ENCODE data around the gene IL34.
"Not testable (repeated sequence)": the region's sequence is repeated elsewhere in the genome, so short reads cannot be mapped to it uniquely, and the experiment has no call there.

Gene IL34

DNA sequence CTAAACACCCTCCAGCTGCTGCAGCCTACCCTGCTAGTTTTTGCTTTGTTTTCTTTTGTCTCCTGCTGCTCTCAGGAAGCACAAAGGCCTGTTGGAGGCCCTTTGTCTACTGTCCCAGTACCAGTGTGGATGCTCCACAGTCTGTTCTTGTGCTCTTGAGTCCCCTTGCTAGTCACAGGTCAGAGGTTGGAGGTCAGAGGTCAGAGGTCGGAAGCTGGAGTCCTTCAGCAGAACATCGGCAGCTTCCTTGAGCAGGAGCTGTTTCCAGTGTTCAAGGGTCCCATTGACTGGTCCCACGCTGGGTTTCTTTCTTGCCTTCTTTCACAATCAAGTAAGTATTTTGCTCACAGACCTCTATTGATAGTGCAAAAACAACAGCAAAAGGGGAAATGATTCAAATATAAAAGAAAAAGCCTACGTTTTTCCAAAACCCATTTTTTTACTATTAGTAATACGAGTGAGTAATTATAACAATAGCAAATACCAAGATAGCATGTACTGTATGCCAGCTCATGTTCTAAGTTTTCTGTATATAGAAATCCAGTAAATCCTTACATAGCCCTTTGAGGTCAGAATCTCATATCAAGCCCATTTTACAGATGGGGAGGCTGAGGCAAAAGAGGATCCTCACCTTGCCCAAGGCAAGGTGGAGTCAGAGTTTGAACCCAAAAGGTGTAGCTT, 10.9 kb upstream of the IL34 start:
- TF ChIP-seq BACH2 (CRISPR knock-in tag; IDR thresholded peaks at IDR 0.05; ENCODE audit: borderline replicate concordance) (no peak), SNAI2 (CRISPR knock-in tag; IDR thresholded peaks at IDR 0.05) (no peak), ZNF70 (CRISPR knock-in tag; IDR thresholded peaks at IDR 0.05) (no peak), ZFP3 (CRISPR knock-in tag; IDR thresholded peaks at IDR 0.05) (no peak), TOX (CRISPR knock-in tag; IDR thresholded peaks at IDR 0.05; ENCODE audit: borderline replicate concordance) (no peak), RARB (CRISPR knock-in tag; IDR thresholded peaks at IDR 0.05) (no peak), PPARA (CRISPR knock-in tag; IDR thresholded peaks at IDR 0.05; ENCODE audit: borderline replicate concordance) (no peak), ZNF565 (CRISPR knock-in tag; conservative IDR thresholded peaks at IDR 0.05; ENCODE audit: low read depth) (no peak)
- ATAC-seq = peak; percentile 39; the same call in 2 of the 3 replicates

DNA sequence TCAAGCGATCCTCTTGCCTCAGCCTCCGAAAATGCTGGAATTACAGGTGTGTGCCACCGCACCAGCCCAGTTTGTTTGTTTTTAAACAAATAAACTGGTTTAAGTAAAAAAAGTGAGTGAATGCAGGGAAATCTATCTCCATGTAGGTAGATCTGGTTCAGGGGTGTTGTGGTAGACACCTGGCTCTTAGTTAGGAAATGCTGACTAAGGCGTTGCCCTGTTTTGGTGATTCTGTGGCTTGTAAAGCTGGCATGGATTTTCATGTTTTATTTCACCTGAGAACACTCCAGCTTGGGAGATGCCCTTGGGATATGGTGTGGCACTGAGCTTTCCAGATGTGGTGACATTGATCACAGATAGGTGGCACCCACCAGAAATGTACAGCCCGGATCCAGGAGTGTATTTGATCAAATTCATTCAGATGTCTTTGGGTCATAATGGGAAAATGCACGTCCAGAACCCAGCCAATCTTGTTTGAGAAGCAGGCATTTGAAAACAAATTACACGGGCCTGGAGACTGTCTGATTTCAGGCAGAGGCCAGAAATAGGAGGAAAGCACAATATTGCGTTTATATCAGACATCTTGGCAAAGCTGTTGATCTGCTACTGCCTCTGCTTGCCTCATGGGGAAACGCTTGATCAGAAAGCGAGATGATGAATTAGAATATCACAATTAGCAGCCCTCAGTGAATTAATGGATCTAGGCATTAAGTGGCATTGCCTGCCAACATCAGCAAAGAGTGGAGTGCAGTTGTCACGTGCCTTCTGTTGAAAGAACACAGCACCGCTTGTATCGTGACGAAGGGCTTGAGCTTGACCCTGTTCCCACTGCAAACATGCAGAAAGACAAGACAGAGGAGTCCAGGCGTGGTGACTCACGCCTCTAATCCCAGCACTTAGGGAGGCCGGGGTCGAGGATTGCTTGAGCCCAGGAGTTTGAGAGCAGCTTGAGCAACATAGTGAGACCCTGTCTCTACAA, 7.3 kb upstream of the IL34 start:
- TF ChIP-seq, protein P1, sequence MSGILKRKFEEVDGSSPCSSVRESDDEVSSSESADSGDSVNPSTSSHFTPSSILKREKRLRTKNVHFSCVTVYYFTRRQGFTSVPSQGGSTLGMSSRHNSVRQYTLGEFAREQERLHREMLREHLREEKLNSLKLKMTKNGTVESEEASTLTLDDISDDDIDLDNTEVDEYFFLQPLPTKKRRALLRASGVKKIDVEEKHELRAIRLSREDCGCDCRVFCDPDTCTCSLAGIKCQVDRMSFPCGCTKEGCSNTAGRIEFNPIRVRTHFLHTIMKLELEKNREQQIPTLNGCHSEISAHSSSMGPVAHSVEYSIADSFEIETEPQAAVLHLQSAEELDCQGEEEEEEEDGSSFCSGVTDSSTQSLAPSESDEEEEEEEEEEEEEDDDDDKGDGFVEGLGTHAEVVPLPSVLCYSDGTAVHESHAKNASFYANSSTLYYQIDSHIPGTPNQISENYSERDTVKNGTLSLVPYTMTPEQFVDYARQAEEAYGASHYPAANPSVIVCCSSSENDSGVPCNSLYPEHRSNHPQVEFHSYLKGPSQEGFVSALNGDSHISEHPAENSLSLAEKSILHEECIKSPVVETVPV (CRISPR knock-in tag; IDR thresholded peaks at IDR 0.05) = no peak
- peak; percentile 77 for TF ChIP-seq ISL1 (CRISPR knock-in tag; IDR thresholded peaks at IDR 0.05)
- peak; percentile 69; the same call in 1 of the 2 replicates for TF ChIP-seq TSHZ2 (CRISPR knock-in tag; IDR thresholded peaks at IDR 0.05)
- TF ChIP-seq TCF4 (CRISPR knock-in tag; IDR thresholded peaks at IDR 0.05; ENCODE audit: borderline replicate concordance) = peak; percentile 38; the same call in 1 of the 2 replicates
- ATAC-seq = peak; percentile 86

GRCh38 chr16:70642633-70643032, 3.7 kb upstream of the IL34 start:
- TF ChIP-seq PPARA (CRISPR knock-in tag; IDR thresholded peaks at IDR 0.05; ENCODE audit: borderline replicate concordance) (no peak), SNAI2 (CRISPR knock-in tag; IDR thresholded peaks at IDR 0.05) (no peak), ZFP3 (CRISPR knock-in tag; IDR thresholded peaks at IDR 0.05) (no peak), ESRRG (CRISPR knock-in tag; IDR thresholded peaks at IDR 0.05) (no peak), RARB (CRISPR knock-in tag; IDR thresholded peaks at IDR 0.05) (no peak), GLIS3 (CRISPR knock-in tag; IDR thresholded peaks at IDR 0.05) (no peak), ZFP30 (CRISPR knock-in tag; IDR thresholded peaks at IDR 0.05) (no peak), CREB5 (CRISPR knock-in tag; IDR thresholded peaks at IDR 0.05; ENCODE audit: low read depth) (no peak), ZNF8 (CRISPR knock-in tag; IDR thresholded peaks at IDR 0.05) (no peak), ZC3H10 (CRISPR knock-in tag; IDR thresholded peaks at IDR 0.05) (no peak), BACH2 (CRISPR knock-in tag; IDR thresholded peaks at IDR 0.05; ENCODE audit: borderline replicate concordance) (no peak), TCF4 (CRISPR knock-in tag; IDR thresholded peaks at IDR 0.05; ENCODE audit: borderline replicate concordance) (no peak), CSDC2 (CRISPR knock-in tag; IDR thresholded peaks at IDR 0.05) (no peak), ZNF70 (CRISPR knock-in tag; IDR thresholded peaks at IDR 0.05) (no peak), TOX (CRISPR knock-in tag; IDR thresholded peaks at IDR 0.05; ENCODE audit: borderline replicate concordance) (no peak), TSHZ2 (CRISPR knock-in tag; IDR thresholded peaks at IDR 0.05) (no peak), OSR1 (CRISPR knock-in tag; IDR thresholded peaks at IDR 0.05) (no peak), ZNF565 (CRISPR knock-in tag; conservative IDR thresholded peaks at IDR 0.05; ENCODE audit: low read depth) (no peak)
- TF ChIP-seq, protein P1 (CRISPR knock-in tag; IDR thresholded peaks at IDR 0.05) = no peak
- TF ChIP-seq, protein P2, sequence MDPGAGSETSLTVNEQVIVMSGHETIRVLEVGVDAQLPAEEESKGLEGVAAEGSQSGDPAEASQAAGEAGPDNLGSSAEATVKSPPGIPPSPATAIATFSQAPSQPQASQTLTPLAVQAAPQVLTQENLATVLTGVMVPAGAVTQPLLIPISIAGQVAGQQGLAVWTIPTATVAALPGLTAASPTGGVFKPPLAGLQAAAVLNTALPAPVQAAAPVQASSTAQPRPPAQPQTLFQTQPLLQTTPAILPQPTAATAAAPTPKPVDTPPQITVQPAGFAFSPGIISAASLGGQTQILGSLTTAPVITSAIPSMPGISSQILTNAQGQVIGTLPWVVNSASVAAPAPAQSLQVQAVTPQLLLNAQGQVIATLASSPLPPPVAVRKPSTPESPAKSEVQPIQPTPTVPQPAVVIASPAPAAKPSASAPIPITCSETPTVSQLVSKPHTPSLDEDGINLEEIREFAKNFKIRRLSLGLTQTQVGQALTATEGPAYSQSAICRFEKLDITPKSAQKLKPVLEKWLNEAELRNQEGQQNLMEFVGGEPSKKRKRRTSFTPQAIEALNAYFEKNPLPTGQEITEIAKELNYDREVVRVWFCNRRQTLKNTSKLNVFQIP (CRISPR knock-in tag; IDR thresholded peaks at IDR 0.05; ENCODE audit: borderline replicate concordance, low read depth) = no peak
- no peak for ATAC-seq

- ATAC-seq = not testable (repeated sequence)
Measured at GRCh38 chr16:70643264-70643663, 3.1 kb upstream of the IL34 start.

Measured in SK-N-SH treated with all-trans-retinoic acid at 6 μM for 48 hours (cell line).